Liver (tissue), 3 donors: ENCODE data around the gene SOHLH1.

Experiments
- RXRA ChIP-seq, 2 donors: IDR thresholded peaks; 2 replicates each; pipeline ENCODE4 v1.6.1; 2017 to 2018; ENCODE audit warnings: antibody characterized with exemption in 2 of 2, mild to moderate bottlenecking in 1 of 2
- TF ChIP-seq, protein P1 (sequence below): IDR thresholded peaks from 2 replicates; pipeline ENCODE4 v1.6.1; 2016; ENCODE audit warnings: antibody characterized with exemption
- TF ChIP-seq, protein P2 (sequence below): fragments of 150-350 bp; IDR thresholded peaks from 2 replicates; pipeline ENCODE4 v1.5.1; 2017; ENCODE audit warnings: improper control_type of control experiment, low read depth, low read length; ENCODE audit not compliant: missing input control
- TF ChIP-seq, protein P3 (sequence below): IDR thresholded peaks from 2 replicates; pipeline ENCODE4 v1.6.1; 2016; ENCODE audit warnings: antibody characterized with exemption, mild to moderate bottlenecking
- TF ChIP-seq, protein P4 (sequence below): IDR thresholded peaks from 2 replicates; pipeline ENCODE4 v1.6.1; 2016; ENCODE audit warnings: antibody characterized with exemption
- donor health status: healthy.
- donor health status: healthy.

DNA sequence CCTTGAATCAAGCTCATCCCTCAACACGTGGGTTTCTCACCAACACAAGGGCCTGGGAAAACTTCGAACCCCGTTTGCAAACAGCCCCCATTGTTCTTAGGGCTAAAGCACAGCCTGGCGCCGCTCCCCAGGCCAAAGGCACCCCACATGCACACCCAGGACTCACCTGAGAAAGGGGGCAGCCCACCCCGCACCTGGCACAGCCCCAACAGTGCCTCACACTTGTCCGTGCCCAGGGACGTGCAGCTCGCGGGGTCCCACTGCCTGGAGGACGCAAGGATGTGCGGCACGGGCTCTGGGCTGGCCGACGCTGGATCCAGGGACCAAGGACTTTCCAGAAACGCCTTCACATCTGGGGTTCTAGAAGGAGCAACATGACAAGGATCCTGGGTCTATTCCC, 2.8 kb downstream of the SOHLH1 start:
- TF ChIP-seq, protein P1, sequence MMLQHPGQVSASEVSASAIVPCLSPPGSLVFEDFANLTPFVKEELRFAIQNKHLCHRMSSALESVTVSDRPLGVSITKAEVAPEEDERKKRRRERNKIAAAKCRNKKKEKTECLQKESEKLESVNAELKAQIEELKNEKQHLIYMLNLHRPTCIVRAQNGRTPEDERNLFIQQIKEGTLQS, result no peak
- TF ChIP-seq, protein P2, sequence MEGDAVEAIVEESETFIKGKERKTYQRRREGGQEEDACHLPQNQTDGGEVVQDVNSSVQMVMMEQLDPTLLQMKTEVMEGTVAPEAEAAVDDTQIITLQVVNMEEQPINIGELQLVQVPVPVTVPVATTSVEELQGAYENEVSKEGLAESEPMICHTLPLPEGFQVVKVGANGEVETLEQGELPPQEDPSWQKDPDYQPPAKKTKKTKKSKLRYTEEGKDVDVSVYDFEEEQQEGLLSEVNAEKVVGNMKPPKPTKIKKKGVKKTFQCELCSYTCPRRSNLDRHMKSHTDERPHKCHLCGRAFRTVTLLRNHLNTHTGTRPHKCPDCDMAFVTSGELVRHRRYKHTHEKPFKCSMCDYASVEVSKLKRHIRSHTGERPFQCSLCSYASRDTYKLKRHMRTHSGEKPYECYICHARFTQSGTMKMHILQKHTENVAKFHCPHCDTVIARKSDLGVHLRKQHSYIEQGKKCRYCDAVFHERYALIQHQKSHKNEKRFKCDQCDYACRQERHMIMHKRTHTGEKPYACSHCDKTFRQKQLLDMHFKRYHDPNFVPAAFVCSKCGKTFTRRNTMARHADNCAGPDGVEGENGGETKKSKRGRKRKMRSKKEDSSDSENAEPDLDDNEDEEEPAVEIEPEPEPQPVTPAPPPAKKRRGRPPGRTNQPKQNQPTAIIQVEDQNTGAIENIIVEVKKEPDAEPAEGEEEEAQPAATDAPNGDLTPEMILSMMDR, result no peak
- no peak for TF ChIP-seq RXRA (IDR thresholded peaks at IDR 0.05)
- TF ChIP-seq, protein P3, sequence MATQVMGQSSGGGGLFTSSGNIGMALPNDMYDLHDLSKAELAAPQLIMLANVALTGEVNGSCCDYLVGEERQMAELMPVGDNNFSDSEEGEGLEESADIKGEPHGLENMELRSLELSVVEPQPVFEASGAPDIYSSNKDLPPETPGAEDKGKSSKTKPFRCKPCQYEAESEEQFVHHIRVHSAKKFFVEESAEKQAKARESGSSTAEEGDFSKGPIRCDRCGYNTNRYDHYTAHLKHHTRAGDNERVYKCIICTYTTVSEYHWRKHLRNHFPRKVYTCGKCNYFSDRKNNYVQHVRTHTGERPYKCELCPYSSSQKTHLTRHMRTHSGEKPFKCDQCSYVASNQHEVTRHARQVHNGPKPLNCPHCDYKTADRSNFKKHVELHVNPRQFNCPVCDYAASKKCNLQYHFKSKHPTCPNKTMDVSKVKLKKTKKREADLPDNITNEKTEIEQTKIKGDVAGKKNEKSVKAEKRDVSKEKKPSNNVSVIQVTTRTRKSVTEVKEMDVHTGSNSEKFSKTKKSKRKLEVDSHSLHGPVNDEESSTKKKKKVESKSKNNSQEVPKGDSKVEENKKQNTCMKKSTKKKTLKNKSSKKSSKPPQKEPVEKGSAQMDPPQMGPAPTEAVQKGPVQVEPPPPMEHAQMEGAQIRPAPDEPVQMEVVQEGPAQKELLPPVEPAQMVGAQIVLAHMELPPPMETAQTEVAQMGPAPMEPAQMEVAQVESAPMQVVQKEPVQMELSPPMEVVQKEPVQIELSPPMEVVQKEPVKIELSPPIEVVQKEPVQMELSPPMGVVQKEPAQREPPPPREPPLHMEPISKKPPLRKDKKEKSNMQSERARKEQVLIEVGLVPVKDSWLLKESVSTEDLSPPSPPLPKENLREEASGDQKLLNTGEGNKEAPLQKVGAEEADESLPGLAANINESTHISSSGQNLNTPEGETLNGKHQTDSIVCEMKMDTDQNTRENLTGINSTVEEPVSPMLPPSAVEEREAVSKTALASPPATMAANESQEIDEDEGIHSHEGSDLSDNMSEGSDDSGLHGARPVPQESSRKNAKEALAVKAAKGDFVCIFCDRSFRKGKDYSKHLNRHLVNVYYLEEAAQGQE, result no peak
- TF ChIP-seq, protein P4, sequence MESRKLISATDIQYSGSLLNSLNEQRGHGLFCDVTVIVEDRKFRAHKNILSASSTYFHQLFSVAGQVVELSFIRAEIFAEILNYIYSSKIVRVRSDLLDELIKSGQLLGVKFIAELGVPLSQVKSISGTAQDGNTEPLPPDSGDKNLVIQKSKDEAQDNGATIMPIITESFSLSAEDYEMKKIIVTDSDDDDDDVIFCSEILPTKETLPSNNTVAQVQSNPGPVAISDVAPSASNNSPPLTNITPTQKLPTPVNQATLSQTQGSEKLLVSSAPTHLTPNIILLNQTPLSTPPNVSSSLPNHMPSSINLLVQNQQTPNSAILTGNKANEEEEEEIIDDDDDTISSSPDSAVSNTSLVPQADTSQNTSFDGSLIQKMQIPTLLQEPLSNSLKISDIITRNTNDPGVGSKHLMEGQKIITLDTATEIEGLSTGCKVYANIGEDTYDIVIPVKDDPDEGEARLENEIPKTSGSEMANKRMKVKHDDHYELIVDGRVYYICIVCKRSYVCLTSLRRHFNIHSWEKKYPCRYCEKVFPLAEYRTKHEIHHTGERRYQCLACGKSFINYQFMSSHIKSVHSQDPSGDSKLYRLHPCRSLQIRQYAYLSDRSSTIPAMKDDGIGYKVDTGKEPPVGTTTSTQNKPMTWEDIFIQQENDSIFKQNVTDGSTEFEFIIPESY, result no peak
